SJSA1 (cell line): Measurements from ENCODE around the gene ESAM. TPM values are rescaled to one million over a fixed set of nuclear protein-coding genes. Genes with fewer than 3 reads are reported as not detected.

Experiments
- DNase-seq, 2 experiments: peaks; one replicate each; pipeline ENCODE4 v3.0.0-alpha.2; 2015 to 2020; ENCODE audit warnings: low spot score in 2 of 2, low read depth in 1 of 2
- H3K27ac ChIP-seq: fragments of 250-450 bp; sonication (Bioruptor Pico); 2 replicates; pipeline ENCODE4 v1.5.1; 2020; ENCODE audit warnings: mild to moderate bottlenecking, moderate library complexity
- H3K27me3 ChIP-seq: fragments of 250-450 bp; sonication (Bioruptor Pico); replicated peaks from 2 replicates; pipeline ENCODE4 v1.5.1; 2020; ENCODE audit warnings: mild to moderate bottlenecking, moderate library complexity
- H3K36me3 ChIP-seq: fragments of 250-450 bp; sonication (Bioruptor Pico); 2 replicates; pipeline ENCODE4 v1.5.1; 2020; ENCODE audit warnings: mild to moderate bottlenecking
- H3K4me1 ChIP-seq: fragments of 250-450 bp; sonication (Bioruptor Pico); replicated peaks from 2 replicates; pipeline ENCODE4 v1.6.1; 2021; ENCODE audit warnings: mild to moderate bottlenecking
- H3K4me3 ChIP-seq: fragments of 250-450 bp; sonication (Bioruptor Pico); 2 replicates; pipeline ENCODE4 v1.5.1; 2020; ENCODE audit warnings: mild to moderate bottlenecking
- H3K9me3 ChIP-seq: fragments of 250-450 bp; sonication (Bioruptor Pico); replicated peaks from 2 replicates; pipeline ENCODE4 v1.5.1; 2020; ENCODE audit warnings: mild to moderate bottlenecking
- total RNA-seq: library from RNA; depleted of rRNA; stranded (reverse); fragments of >200 nt; shearing (Covaris generic); gene quantifications from 2 replicates; pipeline ENCODE4 v1.2.3, GENCODE V29; 2014; rRNA removed

Gene ESAM
- total RNA-seq, 1 experiment from 2014 or later, result 0.18 TPM

DNA sequence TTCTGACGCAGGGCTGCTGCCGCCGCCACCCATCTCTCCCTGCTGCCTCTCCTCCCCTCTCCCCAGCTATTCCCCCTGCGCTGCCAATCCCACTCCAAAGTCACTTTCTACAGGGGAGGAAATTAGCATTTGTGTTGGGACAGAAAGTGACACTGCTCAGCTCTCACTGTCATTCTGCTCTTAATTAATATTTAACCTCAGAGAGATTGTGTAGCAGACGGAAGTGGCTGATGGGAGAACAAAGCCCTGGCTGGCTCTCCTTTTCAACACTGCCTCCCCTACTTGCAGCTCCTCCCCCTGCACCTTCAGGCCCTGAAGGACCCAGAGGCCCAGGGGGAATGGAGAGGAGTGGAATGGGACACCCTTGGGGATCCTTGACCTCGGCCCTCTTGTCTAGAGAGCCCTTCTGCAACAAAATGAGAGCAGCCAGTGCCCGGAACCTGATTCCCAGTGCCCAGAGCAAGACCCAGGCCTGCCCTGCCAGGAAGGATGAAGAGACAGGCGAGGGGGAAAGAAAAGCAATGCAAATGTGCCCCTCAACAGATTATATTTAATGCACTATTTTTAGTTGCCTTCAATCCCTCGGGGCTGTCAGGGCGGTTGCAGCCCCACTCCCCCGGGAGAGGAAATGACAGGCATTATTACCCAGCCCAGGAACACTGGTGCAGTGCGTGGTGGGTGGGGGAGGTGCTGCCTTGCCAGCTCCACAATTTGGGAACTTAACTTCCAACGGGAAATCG lies 36.9 kb downstream of the ESAM start:
- no peaks in the 10 kb centered on the region for H3K4me1 ChIP-seq
- no peaks in the 10 kb centered on the region for H3K9me3 ChIP-seq
- H3K27me3 ChIP-seq, result 0 out of 2 replicates have a peak, but pooled peaks cover 3% of the 10 kb centered on the region
- DNase-seq, result no peak
- no peaks in the 10 kb centered on the region for H3K36me3 ChIP-seq
- no peak overlapping the region for H3K4me3 ChIP-seq
- H3K27ac ChIP-seq, result no peak overlapping the region

DNA sequence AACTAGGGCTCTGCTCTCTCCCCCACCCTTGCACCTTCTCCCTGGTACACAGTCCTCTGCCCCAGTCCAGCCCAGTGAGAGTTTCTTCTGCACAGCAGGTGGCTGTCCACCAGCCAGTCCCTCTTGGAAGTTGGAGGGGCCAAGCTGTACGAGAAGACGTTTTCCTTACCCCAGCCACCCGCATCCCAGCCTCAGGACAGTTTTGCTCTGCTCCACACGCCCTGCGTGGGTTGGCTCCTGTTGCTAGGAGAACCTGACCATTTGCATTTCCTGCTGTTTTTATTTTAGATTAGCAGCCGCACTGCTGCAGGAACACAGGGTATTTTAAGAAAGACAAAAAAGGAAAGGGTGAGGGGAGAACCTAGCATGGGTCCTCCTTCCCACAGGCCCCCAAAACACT lies 39.9 kb downstream of the ESAM start:
- Histone ChIP-seq H3K9me3 (no peaks in the 10 kb centered on the region), H3K27ac (no peak overlapping the region), H3K4me3 (no peak overlapping the region), H3K36me3 (no peaks in the 10 kb centered on the region), H3K27me3 (peaks cover 23% of the 10 kb centered on the region), H3K4me1 (peaks cover 4% of the 10 kb centered on the region)
- DNase-seq, result no peak

DNA sequence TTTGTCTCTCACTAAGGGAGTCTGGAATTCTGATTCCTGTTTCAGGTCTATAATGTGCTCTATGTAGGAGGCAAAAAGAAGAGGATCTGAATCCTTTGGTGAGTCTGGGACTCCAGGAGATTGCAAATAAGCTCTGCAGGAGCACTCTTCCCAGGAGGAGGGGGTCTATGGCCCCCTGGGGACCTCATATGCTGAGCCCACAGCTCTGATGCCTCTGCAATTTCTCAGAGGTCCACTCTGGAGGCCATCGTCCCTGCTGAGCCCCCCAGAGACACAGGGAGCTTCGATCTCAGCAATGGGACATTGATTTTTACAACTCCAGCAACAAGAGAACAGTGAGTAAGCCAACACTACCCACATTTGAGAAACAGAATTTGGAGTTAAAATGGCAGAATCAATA lies 42.6 kb downstream of the ESAM start:
- H3K27ac ChIP-seq, result no peak overlapping the region
- no peaks in the 10 kb centered on the region for H3K36me3 ChIP-seq
- DNase-seq, result no peak
- peaks cover 23% of the 10 kb centered on the region for H3K27me3 ChIP-seq
- no peaks in the 10 kb centered on the region for H3K9me3 ChIP-seq
- peaks cover 4% of the 10 kb centered on the region for H3K4me1 ChIP-seq
- H3K4me3 ChIP-seq, result no peak overlapping the region

DNA sequence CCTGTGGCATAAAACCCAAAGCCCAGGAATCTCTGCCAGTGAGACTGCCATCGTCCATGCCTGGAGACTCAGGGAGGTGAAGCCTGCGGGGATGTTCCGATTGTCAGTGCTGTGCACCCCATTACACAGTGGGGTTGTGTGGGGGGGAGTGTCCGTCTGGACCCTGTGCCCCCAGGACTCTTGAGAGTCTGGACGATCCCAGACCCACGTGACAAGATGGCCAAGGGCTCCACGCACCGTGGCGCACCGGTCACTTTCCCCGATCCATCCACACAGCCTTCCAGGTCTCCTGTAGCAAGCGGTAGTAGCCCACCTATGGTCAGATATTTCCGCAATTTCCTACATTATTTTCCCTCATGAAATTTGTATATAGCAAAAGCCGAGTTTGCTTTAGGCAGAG lies 43.3 kb downstream of the ESAM start:
- Histone ChIP-seq H3K27ac (no peak overlapping the region), H3K4me3 (no peak overlapping the region), H3K27me3 (peaks cover 23% of the 10 kb centered on the region), H3K9me3 (no peaks in the 10 kb centered on the region), H3K4me1 (peaks cover 4% of the 10 kb centered on the region), H3K36me3 (no peaks in the 10 kb centered on the region)
- DNase-seq, result no peak

DNA sequence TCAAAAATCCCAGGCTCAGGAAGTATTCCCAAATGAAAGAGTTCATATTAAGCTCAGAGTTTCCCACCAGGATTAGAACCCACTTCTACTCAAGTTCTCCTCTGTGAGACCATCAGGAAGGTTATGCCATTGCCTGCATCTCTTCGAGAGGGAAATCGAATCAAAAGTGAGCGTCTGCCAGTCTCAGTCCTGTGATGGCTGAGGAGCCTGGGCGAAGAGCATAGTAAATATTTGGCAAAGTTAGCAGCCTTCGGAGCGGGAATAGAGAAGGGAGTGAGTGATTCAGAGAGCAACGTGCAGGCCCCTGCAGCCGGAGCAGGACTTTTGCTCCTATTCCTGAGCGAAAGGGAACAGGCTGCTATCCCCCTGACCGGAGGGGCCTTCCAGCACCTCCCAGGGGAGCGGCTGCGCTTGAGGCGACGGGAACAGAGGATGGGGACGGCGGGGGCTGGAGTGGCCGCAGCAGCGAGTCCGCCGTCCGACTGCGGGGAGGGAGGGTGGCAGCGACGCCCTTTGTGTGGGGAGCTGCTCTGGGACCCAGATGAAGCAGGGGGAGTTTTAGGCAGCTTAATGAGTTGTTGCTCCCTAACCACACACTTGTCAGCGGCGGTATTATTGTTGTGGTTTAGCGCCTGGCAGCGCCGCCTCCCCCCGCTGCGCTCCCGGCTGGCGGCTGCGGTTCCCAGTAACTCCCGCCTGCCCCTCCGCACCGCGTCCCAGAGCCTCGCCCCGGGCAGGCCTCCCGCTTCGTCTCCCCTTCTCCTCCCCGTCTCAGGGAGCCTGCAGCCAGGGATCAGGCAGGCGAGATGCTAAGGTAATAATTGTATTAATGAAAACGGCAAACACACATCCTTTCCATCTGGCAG lies 44.1 kb downstream of the ESAM start:
- peak in 1 of 2 experiments; percentile 7 for DNase-seq

DNA sequence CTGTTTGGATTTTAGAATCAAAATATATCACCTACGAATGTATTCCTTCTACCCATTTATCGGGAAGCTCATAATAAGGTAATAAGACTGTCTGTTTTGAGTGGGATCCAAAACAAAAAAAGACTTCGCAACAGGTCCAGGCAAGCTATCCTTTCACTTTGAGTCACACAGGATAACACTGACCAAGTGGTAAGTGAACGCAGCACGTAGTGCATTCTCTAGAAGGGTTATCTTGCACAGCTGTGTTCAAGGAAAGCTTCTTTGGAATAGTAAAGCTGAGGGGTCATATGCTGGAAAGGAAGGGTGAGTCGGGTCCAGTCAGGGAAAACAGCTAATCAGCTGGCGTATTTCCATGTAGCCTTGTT lies 44.7 kb downstream of the ESAM start:
- peaks cover 4% of the 10 kb centered on the region for H3K4me1 ChIP-seq
- DNase-seq, result no peak
- no peak overlapping the region for H3K27ac ChIP-seq
- peaks cover 23% of the 10 kb centered on the region for H3K27me3 ChIP-seq
- no peaks in the 10 kb centered on the region for H3K36me3 ChIP-seq
- no peak overlapping the region for H3K4me3 ChIP-seq
- H3K9me3 ChIP-seq, result no peaks in the 10 kb centered on the region

More for the DNA sequence above, 44.1 kb downstream of the ESAM start:
- no peak overlapping the region for H3K27ac ChIP-seq
- H3K4me3 ChIP-seq, result no peak overlapping the region
- peaks cover 23% of the 10 kb centered on the region for H3K27me3 ChIP-seq
- no peaks in the 10 kb centered on the region for H3K36me3 ChIP-seq
- H3K4me1 ChIP-seq, result peaks cover 4% of the 10 kb centered on the region
- H3K9me3 ChIP-seq, result no peaks in the 10 kb centered on the region

DNA sequence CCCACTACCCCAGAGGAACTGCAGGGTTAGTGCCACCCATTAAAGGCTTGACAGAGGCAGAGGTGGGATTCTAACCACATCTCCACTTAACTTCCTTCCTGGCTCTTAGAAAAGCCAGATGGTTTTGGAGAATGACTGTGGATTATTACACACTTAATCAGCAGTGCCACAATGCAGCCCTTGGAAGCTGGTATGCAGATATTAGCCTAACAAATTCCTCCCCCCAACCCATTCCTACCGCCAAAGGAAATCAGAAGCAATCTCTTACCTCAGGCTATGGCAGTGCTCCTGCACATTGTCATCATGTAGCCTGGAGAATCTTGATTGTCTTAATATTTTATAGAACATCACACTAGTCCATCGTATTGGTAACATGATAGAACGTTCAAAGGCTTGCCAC lies 45.5 kb downstream of the ESAM start:
- Histone ChIP-seq H3K4me3 (no peak overlapping the region), H3K4me1 (peaks cover 4% of the 10 kb centered on the region), H3K27ac (no peak overlapping the region), H3K27me3 (peaks cover 23% of the 10 kb centered on the region), H3K9me3 (no peaks in the 10 kb centered on the region), H3K36me3 (no peaks in the 10 kb centered on the region)
- no peak for DNase-seq

DNA sequence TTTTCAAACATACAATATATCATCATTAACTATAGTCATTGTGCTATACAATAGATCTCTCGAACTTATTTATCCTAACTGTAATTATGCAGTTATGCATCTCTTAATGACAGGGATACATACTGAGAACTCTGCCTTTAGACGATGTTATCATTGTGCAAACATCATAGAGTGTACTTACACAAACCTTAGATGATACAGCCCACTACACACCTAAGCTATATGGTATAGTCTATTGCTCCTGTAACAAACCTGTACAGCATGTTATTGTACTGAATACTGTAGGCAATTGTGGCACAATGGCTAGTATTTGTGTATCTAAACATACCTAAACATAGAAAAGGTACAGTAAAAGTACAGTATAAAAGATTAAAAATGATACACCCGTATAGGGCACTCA lies 49.7 kb downstream of the ESAM start:
- no peaks in the 10 kb centered on the region for H3K36me3 ChIP-seq
- no peaks in the 10 kb centered on the region for H3K4me1 ChIP-seq
- H3K9me3 ChIP-seq, result no peaks in the 10 kb centered on the region
- H3K27me3 ChIP-seq, result peaks cover 2% of the 10 kb centered on the region; the same call in 1 of the 2 replicates
- H3K4me3 ChIP-seq, result no peak overlapping the region
- H3K27ac ChIP-seq, result no peak overlapping the region
- no peak for DNase-seq

DNA sequence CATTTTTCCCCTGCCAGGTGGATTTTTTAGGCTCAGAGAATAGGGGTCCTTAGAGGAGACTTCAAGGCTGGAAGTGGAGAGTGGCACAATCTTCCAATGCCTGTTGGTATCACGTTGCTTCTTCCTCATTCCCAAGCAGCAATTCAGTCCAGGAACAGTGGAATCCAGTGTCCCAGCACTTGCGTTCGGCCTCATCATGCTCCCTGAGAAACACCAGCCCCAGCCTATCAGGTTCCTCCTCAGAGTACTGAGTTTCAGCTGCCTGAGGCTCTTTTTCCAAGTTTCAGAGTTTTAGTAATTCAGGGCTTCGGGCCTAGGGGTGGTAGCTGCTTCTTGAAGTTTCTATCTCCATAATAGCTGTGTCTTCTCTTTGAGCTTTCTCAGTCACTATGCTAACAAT lies 54.3 kb downstream of the ESAM start:
- no peaks in the 10 kb centered on the region for H3K9me3 ChIP-seq
- no peak overlapping the region for H3K4me3 ChIP-seq
- H3K36me3 ChIP-seq, result no peaks in the 10 kb centered on the region
- no peaks in the 10 kb centered on the region for H3K4me1 ChIP-seq
- no peak overlapping the region for H3K27ac ChIP-seq
- H3K27me3 ChIP-seq, result no peaks in the 10 kb centered on the region
- DNase-seq, result no peak

Other genes starting within 250 kb of the ESAM start
- gene OR8B12, start 218.6 kb downstream of the ESAM start, total RNA-seq, result not detected in 2 replicates
- gene OR8A1, start 192.3 kb downstream of the ESAM start, total RNA-seq, result not detected in 2 replicates
- gene PANX3, start 150.9 kb downstream of the ESAM start, total RNA-seq, result not detected in 2 replicates
- 12.4 and 13.5 TPM in 2 replicates for gene TBRG1, start 139.4 kb downstream of the ESAM start, total RNA-seq
- gene SIAE, start 88.6 kb downstream of the ESAM start, total RNA-seq, result 2.8 and 4.7 TPM in 2 replicates
- gene SPA17, start 88.4 kb downstream of the ESAM start, total RNA-seq, result 2.6 and 5.5 TPM in 2 replicates
- 2.9 and 5.2 TPM in 2 replicates for gene NRGN, start 22.3 kb downstream of the ESAM start, total RNA-seq
- gene VSIG2, start 10.0 kb downstream of the ESAM start, total RNA-seq, result not detected in 2 replicates
- 15.3 and 16.3 TPM in 2 replicates for gene MSANTD2, start 38.1 kb upstream of the ESAM start, total RNA-seq
- 4.1 and 8.5 TPM in 2 replicates for gene ROBO3, start 103.1 kb upstream of the ESAM start, total RNA-seq
- gene ROBO4, start 135.6 kb upstream of the ESAM start, total RNA-seq, result 0.97 and 2.8 TPM in 2 replicates
- gene HEPN1, start 157.0 kb upstream of the ESAM start, total RNA-seq, result not detected in 2 replicates
- gene HEPACAM, start 173.8 kb upstream of the ESAM start, total RNA-seq, result not detected in 2 replicates
- 2.2 and 2.7 TPM in 2 replicates for gene CCDC15, start 191.9 kb upstream of the ESAM start, total RNA-seq